Lower leg skin (tissue), 3 donors: Measurements from ENCODE around the gene CRTAP.

ENCODE experiments used
- CTCF ChIP-seq, 3 donors: fragments of 450-650 bp; IDR thresholded peaks; one replicate each; pipeline ENCODE4 v1.5.1; 2016; ENCODE audit warnings: antibody characterized with exemption in 3 of 3, mild to moderate bottlenecking in 3 of 3, moderate library complexity in 2 of 3
- POLR2A ChIP-seq, 2 donors: fragments of 450-650 bp; IDR thresholded peaks; one replicate each; pipeline ENCODE4 v1.6.1; 2016 to 2017; ENCODE audit warnings: antibody characterized with exemption in 2 of 2, mild to moderate bottlenecking in 1 of 2, moderate library complexity in 1 of 2

GRCh38 chr3:33146791-33147445 is 33.1 kb downstream of the CRTAP start:
- TF ChIP-seq POLR2A (IDR thresholded peaks at IDR 0.05) (no peak), CTCF (IDR thresholded peaks at IDR 0.05) (no peak)
